ENCODE results near the gene PALLD. TPM values are rescaled to one million over a fixed set of nuclear protein-coding genes. Genes with fewer than 3 reads are reported as not detected.

The PALLD gene
- total RNA-seq, 1 experiment from 2014 or later, result 6.5 TPM

GRCh38 chr4:168504526-168504925 lies 7.7 kb downstream of the PALLD start:
- ChIA-PET CTCF (no interaction called here), POLR2A (no interaction called here)
- BruUV-seq (replicated peaks), result no TSS peak
- intact Hi-C loops (cut with micrococcal nuclease; ENCODE audit: unreplicated experiment) (no loop called here), in situ Hi-C loops (cut with HindIII; ENCODE audit: low pct_unique_long_range_greater_than_20kb, low sequenced_read_pairs) (no loop called here)
- Histone ChIP-seq H3K4me3 (ENCODE audit: low read depth in 2 of 2, low read length in 2 of 2) (no peak overlapping the region), H3K36me3 (ENCODE audit: control insufficient read depth, insufficient read depth, low read length) (no peaks in the 10 kb centered on the region), H3K27me3 (ENCODE audit: control insufficient read depth, insufficient read depth, low read length) (no peaks in the 10 kb centered on the region), H3K4me1 (ENCODE audit: control insufficient read depth, insufficient read depth, low read length) (no peaks in the 10 kb centered on the region), H3K27ac (ENCODE audit: low read length) (no peak overlapping the region), H3K9me3 (ENCODE audit: control insufficient read depth, insufficient read depth, low read depth, low read length) (no peaks in the 10 kb centered on the region)
- no peak for TF ChIP-seq SIN3A (IDR thresholded peaks at IDR 0.05; ENCODE audit: borderline replicate concordance, insufficient read depth, low read depth, low read length)
- no peak for TF ChIP-seq TCF7L2 (IDR thresholded peaks at IDR 0.05; ENCODE audit: low read depth, low read length)
- TF ChIP-seq, protein P1, sequence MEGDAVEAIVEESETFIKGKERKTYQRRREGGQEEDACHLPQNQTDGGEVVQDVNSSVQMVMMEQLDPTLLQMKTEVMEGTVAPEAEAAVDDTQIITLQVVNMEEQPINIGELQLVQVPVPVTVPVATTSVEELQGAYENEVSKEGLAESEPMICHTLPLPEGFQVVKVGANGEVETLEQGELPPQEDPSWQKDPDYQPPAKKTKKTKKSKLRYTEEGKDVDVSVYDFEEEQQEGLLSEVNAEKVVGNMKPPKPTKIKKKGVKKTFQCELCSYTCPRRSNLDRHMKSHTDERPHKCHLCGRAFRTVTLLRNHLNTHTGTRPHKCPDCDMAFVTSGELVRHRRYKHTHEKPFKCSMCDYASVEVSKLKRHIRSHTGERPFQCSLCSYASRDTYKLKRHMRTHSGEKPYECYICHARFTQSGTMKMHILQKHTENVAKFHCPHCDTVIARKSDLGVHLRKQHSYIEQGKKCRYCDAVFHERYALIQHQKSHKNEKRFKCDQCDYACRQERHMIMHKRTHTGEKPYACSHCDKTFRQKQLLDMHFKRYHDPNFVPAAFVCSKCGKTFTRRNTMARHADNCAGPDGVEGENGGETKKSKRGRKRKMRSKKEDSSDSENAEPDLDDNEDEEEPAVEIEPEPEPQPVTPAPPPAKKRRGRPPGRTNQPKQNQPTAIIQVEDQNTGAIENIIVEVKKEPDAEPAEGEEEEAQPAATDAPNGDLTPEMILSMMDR (IDR thresholded peaks at IDR 0.05), result no peak
- TF ChIP-seq REST (IDR thresholded peaks at IDR 0.05; ENCODE audit: insufficient read depth in 1 of 2, low read depth in 2 of 2, low read length in 1 of 2), result no peak
- TF ChIP-seq POLR2AphosphoS5 (IDR thresholded peaks at IDR 0.05; ENCODE audit: low read depth, low read length), result no peak
- DNase-seq (ENCODE audit: low read depth, low spot score), result no peak
- no peak for ATAC-seq

- H3K27ac ChIP-seq (ENCODE audit: low read length), result no peak overlapping the region
These were observed 9.2 kb downstream of the PALLD start for GRCh38 chr4:168506014-168506413.

More at GRCh38 chr4:168506014-168506413, 9.2 kb downstream of the PALLD start:
- BruUV-seq (replicated peaks), result no TSS peak
- DNase-seq (ENCODE audit: low read depth, low spot score) (no peak), ATAC-seq (no peak)
- Histone ChIP-seq H3K27me3 (ENCODE audit: control insufficient read depth, insufficient read depth, low read length) (no peaks in the 10 kb centered on the region), H3K36me3 (ENCODE audit: control insufficient read depth, insufficient read depth, low read length) (no peaks in the 10 kb centered on the region), H3K9me3 (ENCODE audit: control insufficient read depth, insufficient read depth, low read depth, low read length) (no peaks in the 10 kb centered on the region), H3K4me1 (ENCODE audit: control insufficient read depth, insufficient read depth, low read length) (no peaks in the 10 kb centered on the region), H3K4me3 (ENCODE audit: low read depth in 2 of 2, low read length in 2 of 2) (no peak overlapping the region)
- ChIA-PET CTCF (interaction anchor here (0.5 kb wide), 1 partner anchor 202 kb away, joined by 3 read pairs; no protein-coding TSS in a partner anchor), POLR2A (no interaction called here)
- in situ Hi-C loops (cut with HindIII; ENCODE audit: low pct_unique_long_range_greater_than_20kb, low sequenced_read_pairs), result no loop called here
- intact Hi-C loops (cut with micrococcal nuclease; ENCODE audit: unreplicated experiment), result no loop called here
- no peak for TF ChIP-seq SIN3A (IDR thresholded peaks at IDR 0.05; ENCODE audit: borderline replicate concordance, insufficient read depth, low read depth, low read length)
- TF ChIP-seq, protein P1 (IDR thresholded peaks at IDR 0.05), result no peak
- TF ChIP-seq REST (IDR thresholded peaks at IDR 0.05; ENCODE audit: insufficient read depth in 1 of 2, low read depth in 2 of 2, low read length in 1 of 2), result no peak
- no peak for TF ChIP-seq TCF7L2 (IDR thresholded peaks at IDR 0.05; ENCODE audit: low read depth, low read length)
- TF ChIP-seq POLR2AphosphoS5 (IDR thresholded peaks at IDR 0.05; ENCODE audit: low read depth, low read length), result no peak

All from Panc1 (cell line).